ENCODE measurements around the gene RAF1.

RAF1 gene

GRCh38 chr3:12660196-12660595 is 3.7 kb downstream of the RAF1 start:
- in situ Hi-C loops (cut with HindIII; ENCODE audit: low pct_ligation_motif_present, low sequenced_read_pairs): no loop called here
- DNase-seq: no peak
- Histone ChIP-seq H3K4me3 (ENCODE audit: low read depth, low read length) (no peak overlapping the region), H3K27ac (peak overlapping the region; percentile 18), H3K27me3 (replicated peaks) (no peaks in the 10 kb centered on the region), H3K36me3 (replicated peaks) (no peaks in the 10 kb centered on the region)
- no peak for TF ChIP-seq CTCF (IDR thresholded peaks at IDR 0.05; ENCODE audit: low read depth, low read length, missing control alignments)

- in situ Hi-C loops (cut with HindIII; ENCODE audit: low pct_ligation_motif_present, low sequenced_read_pairs): no loop called here
- no peak for TF ChIP-seq CTCF (IDR thresholded peaks at IDR 0.05; ENCODE audit: low read depth, low read length, missing control alignments)
- DNase-seq: no peak
- Histone ChIP-seq H3K27ac (no peak overlapping the region), H3K4me3 (ENCODE audit: low read depth, low read length) (no peak overlapping the region), H3K27me3 (replicated peaks) (no peaks in the 10 kb centered on the region), H3K36me3 (replicated peaks) (no peaks in the 10 kb centered on the region)
These were observed 4.5 kb downstream of the RAF1 start for GRCh38 chr3:12659316-12660015.

GRCh38 chr3:12658593-12659058 is 5.3 kb downstream of the RAF1 start:
- H3K4me3 ChIP-seq (ENCODE audit: low read depth, low read length): no peak overlapping the region
- DNase-seq: no peak
- TF ChIP-seq CTCF (IDR thresholded peaks at IDR 0.05; ENCODE audit: low read depth, low read length, missing control alignments): no peak
- H3K27ac ChIP-seq: no peak overlapping the region
- no peaks in the 10 kb centered on the region for H3K27me3 ChIP-seq (replicated peaks)
- no peaks in the 10 kb centered on the region for H3K36me3 ChIP-seq (replicated peaks)
- in situ Hi-C loops (cut with HindIII; ENCODE audit: low pct_ligation_motif_present, low sequenced_read_pairs): no loop called here

- DNase-seq: no peak
- no peak for TF ChIP-seq CTCF (IDR thresholded peaks at IDR 0.05; ENCODE audit: low read depth, low read length, missing control alignments)
- in situ Hi-C loops (cut with HindIII; ENCODE audit: low pct_ligation_motif_present, low sequenced_read_pairs): no loop called here
- Histone ChIP-seq H3K27ac (no peak overlapping the region), H3K4me3 (ENCODE audit: low read depth, low read length) (no peak overlapping the region), H3K27me3 (replicated peaks) (no peaks in the 10 kb centered on the region), H3K36me3 (replicated peaks) (no peaks in the 10 kb centered on the region)
These were observed 7.1 kb downstream of the RAF1 start for GRCh38 chr3:12656850-12657249.

GRCh38 chr3:12656193-12656592 is 7.7 kb downstream of the RAF1 start:
- in situ Hi-C loops (cut with HindIII; ENCODE audit: low pct_ligation_motif_present, low sequenced_read_pairs): no loop called here
- TF ChIP-seq CTCF (IDR thresholded peaks at IDR 0.05; ENCODE audit: low read depth, low read length, missing control alignments): no peak
- H3K4me3 ChIP-seq (ENCODE audit: low read depth, low read length): no peak overlapping the region
- H3K36me3 ChIP-seq (replicated peaks): no peaks in the 10 kb centered on the region
- no peak for DNase-seq
- no peak overlapping the region for H3K27ac ChIP-seq
- no peaks in the 10 kb centered on the region for H3K27me3 ChIP-seq (replicated peaks)

- Histone ChIP-seq H3K27me3 (replicated peaks) (no peaks in the 10 kb centered on the region), H3K4me3 (ENCODE audit: low read depth, low read length) (no peak overlapping the region), H3K27ac (no peak overlapping the region), H3K36me3 (replicated peaks) (no peaks in the 10 kb centered on the region)
- no peak for DNase-seq
- in situ Hi-C loops (cut with HindIII; ENCODE audit: low pct_ligation_motif_present, low sequenced_read_pairs): no loop called here
- no peak for TF ChIP-seq CTCF (IDR thresholded peaks at IDR 0.05; ENCODE audit: low read depth, low read length, missing control alignments)
These were observed 8.2 kb downstream of the RAF1 start for GRCh38 chr3:12655701-12656100.

All from brain microvascular endothelial cell (primary cell).